OCI-LY1 (cell line): ENCODE measurements around the gene TLE2.

Source experiments
- CTCF ChIP-seq: fragments of 200-600 bp; sonication (generic), shearing (Covaris generic); IDR thresholded peaks from 2 replicates; pipeline ENCODE4 v1.5.1; 2017; ENCODE audit warnings: mild to moderate bottlenecking, antibody characterized with exemption, low read length, moderate library complexity, mixed read lengths
- EZH2 ChIP-seq: fragments of 200-600 bp; sonication (generic), shearing (Covaris generic); IDR thresholded peaks from 2 replicates; pipeline ENCODE4 v1.8.0; 2017; ENCODE audit warnings: borderline replicate concordance, mixed run types, mild to moderate bottlenecking, antibody characterized with exemption, low read length, moderate library complexity, mixed read lengths

- no peak for TF ChIP-seq CTCF
- TF ChIP-seq EZH2 = no peak
Measured at GRCh38 chr19:3047496-3048189, 18.6 kb upstream of the TLE2 start.
